Neural cell (in vitro differentiated cells): ENCODE data around the gene TIPRL. TPM values are rescaled to one million over a fixed set of nuclear protein-coding genes. Genes with fewer than 3 reads are reported as not detected.

Source experiments
- H2AFZ ChIP-seq: fragments of 200-600, 300-800 bp; sonication (generic), shearing (Covaris generic); 2 replicates; pipeline ENCODE4 v1.6.0; 2014; ENCODE audit warnings: low read depth, mild to moderate bottlenecking, antibody characterized with exemption, low read length, moderate library complexity
- H3F3A ChIP-seq: fragments of 200-600 bp; shearing (Covaris generic); 2 replicates; pipeline ENCODE4 v1.6.1; 2016; ENCODE audit warnings: mild to moderate bottlenecking, moderate library complexity, mixed read lengths, antibody characterized with exemption, low read length; ENCODE audit not compliant: insufficient read depth, poor library complexity, severe bottlenecking
- H3K27ac ChIP-seq: fragments of 200-600, 300-800 bp; sonication (generic), shearing (Covaris generic); 2 replicates; pipeline ENCODE4 v1.5.1; 2014; ENCODE audit warnings: mild to moderate bottlenecking, low read length, moderate library complexity
- H3K27me3 ChIP-seq: fragments of 300-800, 200-600 bp; sonication (generic), shearing (Covaris generic); 2 replicates; pipeline ENCODE4 v1.6.0; 2014; ENCODE audit warnings: mild to moderate bottlenecking, low read depth, low read length, moderate library complexity; ENCODE audit not compliant: insufficient read depth
- H3K36me3 ChIP-seq: fragments of 300-800, 200-600 bp; sonication (generic), shearing (Covaris generic); 2 replicates; pipeline ENCODE4 v1.5.1; 2014; ENCODE audit warnings: mild to moderate bottlenecking, antibody characterized with exemption, low read length, moderate library complexity; ENCODE audit not compliant: insufficient read depth
- H3K4me2 ChIP-seq: fragments of 300-800, 200-600 bp; sonication (generic), shearing (Covaris generic); 2 replicates; pipeline ENCODE4 v1.6.0; 2014; ENCODE audit warnings: mild to moderate bottlenecking, low read length
- H3K4me3 ChIP-seq: fragments of 300-800, 200-600 bp; sonication (generic), shearing (Covaris generic); 2 replicates; pipeline ENCODE4 v1.5.1; 2014; ENCODE audit warnings: mild to moderate bottlenecking, low read length, moderate library complexity
- H3K79me2 ChIP-seq: fragments of 200-600 bp; shearing (Covaris generic); replicated peaks from 2 replicates; pipeline ENCODE4 v1.6.0; 2014; ENCODE audit warnings: mild to moderate bottlenecking, low read length, moderate library complexity; ENCODE audit not compliant: insufficient read depth
- H3K9ac ChIP-seq: fragments of 300-800, 200-600 bp; sonication (generic), shearing (Covaris generic); 2 replicates; pipeline ENCODE4 v1.6.1; 2016; ENCODE audit warnings: mild to moderate bottlenecking, low read length, mixed read lengths
- H3K9me2 ChIP-seq: fragments of 200-600 bp; shearing (Covaris generic); 2 replicates; pipeline ENCODE4 v1.6.1; 2016; ENCODE audit warnings: mild to moderate bottlenecking, low read length, mixed read lengths; ENCODE audit not compliant: insufficient read depth
- H3K9me3 ChIP-seq: fragments of 200-600, 300-800 bp; sonication (generic), shearing (Covaris generic); 2 replicates; pipeline ENCODE4 v1.6.1; 2016; ENCODE audit warnings: mild to moderate bottlenecking, mixed run types, low read length, moderate library complexity, mixed read lengths
- H4K20me1 ChIP-seq: fragments of 200-600 bp; shearing (Covaris generic); 2 replicates; pipeline ENCODE4 v1.6.1; 2016; ENCODE audit warnings: mild to moderate bottlenecking, mixed run types; ENCODE audit not compliant: insufficient read depth
- CTCF ChIP-seq: fragments of 450-650 bp; IDR thresholded peaks from 2 replicates; pipeline ENCODE4 v1.5.1; 2014; ENCODE audit warnings: antibody characterized with exemption, mild to moderate bottlenecking, moderate library complexity; ENCODE audit not compliant: poor library complexity, severe bottlenecking
- EP300 ChIP-seq: fragments of 450-650 bp; conservative IDR thresholded peaks from 2 replicates; pipeline ENCODE4 v1.6.1; 2014; ENCODE audit warnings: antibody characterized with exemption, mild to moderate bottlenecking, moderate library complexity; ENCODE audit not compliant: poor library complexity, severe bottlenecking
- EZH2 ChIP-seq: fragments of 200-600, 300-800 bp; shearing (Covaris generic), sonication (generic); IDR thresholded peaks from 2 replicates; pipeline ENCODE4 v1.6.1; 2014; ENCODE audit warnings: antibody characterized with exemption, low read length, borderline replicate concordance, mild to moderate bottlenecking; ENCODE audit not compliant: insufficient read depth, poor library complexity, severe bottlenecking
- MXI1 ChIP-seq: fragments of 450-650 bp; conservative IDR thresholded peaks from 2 replicates; pipeline ENCODE4 v1.6.1; 2014; ENCODE audit warnings: antibody characterized with exemption, mild to moderate bottlenecking; ENCODE audit not compliant: poor library complexity, severe bottlenecking
- POLR2AphosphoS5 ChIP-seq: IDR thresholded peaks from 2 replicates; pipeline ENCODE4 v1.6.1; 2012
- RAD21 ChIP-seq: fragments of 450-650 bp; conservative IDR thresholded peaks from 2 replicates; pipeline ENCODE4 v1.6.1; 2014; ENCODE audit warnings: antibody characterized with exemption, mild to moderate bottlenecking, moderate library complexity
- REST ChIP-seq: IDR thresholded peaks from 2 replicates; pipeline ENCODE4 v1.6.1; 2012; ENCODE audit warnings: borderline replicate concordance
- SMC3 ChIP-seq: fragments of 450-650 bp; conservative IDR thresholded peaks from 2 replicates; pipeline ENCODE4 v1.6.1; 2014; ENCODE audit warnings: antibody characterized with exemption, mild to moderate bottlenecking, moderate library complexity; ENCODE audit not compliant: poor library complexity
- TAF1 ChIP-seq: IDR thresholded peaks from 2 replicates; pipeline ENCODE4 v1.6.1; 2012; ENCODE audit warnings: low read depth
- polyA plus RNA-seq: library from polyadenylated mRNA; depleted of rRNA; stranded (reverse); fragments of >200 nt; gene quantifications from 2 replicates; pipeline ENCODE4 v1.2.3, GENCODE V29; 2014

Gene TIPRL
- polyA plus RNA-seq, 1 donor from 2014 or later: 131 TPM

- H3K9me2 ChIP-seq: no peaks in the 10 kb centered on the region
- no peak overlapping the region for H3K27ac ChIP-seq
- no peak overlapping the region for H3K4me2 ChIP-seq
- H3K9me3 ChIP-seq: peaks cover 3% of the 10 kb centered on the region
- H4K20me1 ChIP-seq: no peaks in the 10 kb centered on the region
- no peak overlapping the region for H3K4me3 ChIP-seq
- no peaks in the 10 kb centered on the region for H3K36me3 ChIP-seq
- no peaks in the 10 kb centered on the region for H3K79me2 ChIP-seq
- no peaks in the 10 kb centered on the region for H3K27me3 ChIP-seq
- TF ChIP-seq POLR2AphosphoS5 (no peak), MXI1 (no peak), TAF1 (no peak), RAD21 (no peak), CTCF (no peak), EZH2 (no peak)
- no peak overlapping the region for H2AFZ ChIP-seq
- no peak overlapping the region for H3K9ac ChIP-seq
- no peaks in the 10 kb centered on the region for H3F3A ChIP-seq
Measured at GRCh38 chr1:168216171-168216570, 37.4 kb downstream of the TIPRL start.

GRCh38 chr1:168217664-168218063 is 38.9 kb downstream of the TIPRL start:
- H3K9ac ChIP-seq: no peak overlapping the region
- no peak for TF ChIP-seq EZH2
- no peak for TF ChIP-seq REST
- no peak for TF ChIP-seq POLR2AphosphoS5
- TF ChIP-seq MXI1: no peak
- TF ChIP-seq EP300: no peak
- no peak for TF ChIP-seq RAD21
- TF ChIP-seq CTCF: no peak
- TF ChIP-seq SMC3: no peak
- TF ChIP-seq TAF1: no peak
- H3K9me2 ChIP-seq: no peaks in the 10 kb centered on the region
- H3K4me2 ChIP-seq: no peak overlapping the region
- no peak overlapping the region for H2AFZ ChIP-seq
- no peaks in the 10 kb centered on the region for H4K20me1 ChIP-seq
- H3F3A ChIP-seq: no peaks in the 10 kb centered on the region
- H3K27ac ChIP-seq: no peak overlapping the region
- H3K4me3 ChIP-seq: no peak overlapping the region
- H3K79me2 ChIP-seq: no peaks in the 10 kb centered on the region
- H3K9me3 ChIP-seq: no peaks in the 10 kb centered on the region
- no peaks in the 10 kb centered on the region for H3K36me3 ChIP-seq
- H3K27me3 ChIP-seq: no peaks in the 10 kb centered on the region
